GM18505 (cell line): ENCODE results near the gene TAX1BP1.

ENCODE experiments used
- ATAC-seq: cut with Tn5 transposase; IDR thresholded peaks from one replicate; pipeline ENCODE4 v1.9.1; 2021; ENCODE audit not compliant: unreplicated experiment
- POLR2A ChIP-seq: IDR thresholded peaks from 4 replicates; pipeline ENCODE4 v1.6.1; 2011; ENCODE audit warnings: borderline replicate concordance; ENCODE audit not compliant: insufficient read depth, insufficient read length; ENCODE audit errors: extremely low read depth

The TAX1BP1 gene

GRCh38 chr7:27746978-27747377 is 7.0 kb downstream of the TAX1BP1 start:
- no peak for ATAC-seq
- TF ChIP-seq POLR2A: no peak

GRCh38 chr7:27747589-27748368 is 7.8 kb downstream of the TAX1BP1 start:
- no peak for TF ChIP-seq POLR2A
- ATAC-seq: no peak

DNA sequence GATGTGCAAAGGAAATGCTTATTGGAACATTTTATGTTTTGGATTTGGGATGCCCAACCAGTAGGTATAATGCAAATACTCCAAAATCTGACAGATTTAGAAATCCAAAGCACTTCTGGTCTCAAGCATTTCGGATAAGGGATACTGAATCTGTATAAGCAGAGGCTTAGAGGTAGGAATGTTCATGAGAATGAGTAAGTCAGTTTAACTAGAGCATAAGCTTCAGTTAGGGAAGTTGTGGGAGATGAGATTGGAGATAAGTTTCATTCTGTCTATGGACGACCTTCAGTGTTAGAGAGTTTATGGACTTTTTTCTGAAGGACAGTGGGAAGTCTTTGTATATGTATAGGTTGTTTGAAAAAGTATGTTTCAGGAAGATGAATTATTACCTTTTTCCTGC is 10.4 kb downstream of the TAX1BP1 start:
- no peak for TF ChIP-seq POLR2A
- ATAC-seq: no peak

GRCh38 chr7:27751888-27752660 is 12.1 kb downstream of the TAX1BP1 start:
- no peak for TF ChIP-seq POLR2A
- no peak for ATAC-seq

GRCh38 chr7:27753863-27754262 is 13.9 kb downstream of the TAX1BP1 start:
- no peak for ATAC-seq
- TF ChIP-seq POLR2A: no peak

DNA sequence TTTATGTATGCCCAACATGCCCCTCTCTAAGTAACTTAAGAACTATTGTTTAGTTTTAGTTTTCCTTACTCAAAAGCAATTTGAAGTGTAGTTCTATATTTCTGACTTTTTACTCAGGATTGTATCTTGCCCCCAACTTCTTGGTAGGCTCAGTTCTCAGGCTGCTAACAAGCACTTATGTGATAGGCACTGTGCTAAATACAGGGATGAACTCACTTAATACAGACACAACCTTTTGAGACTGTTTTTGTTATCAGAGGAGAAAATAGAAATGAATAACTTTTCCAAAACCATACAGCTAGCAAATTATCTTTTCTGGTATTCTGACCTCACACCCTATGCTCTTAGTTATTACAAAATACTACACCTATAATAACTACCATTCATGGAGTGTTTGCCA is 16.3 kb downstream of the TAX1BP1 start:
- no peak for TF ChIP-seq POLR2A
- ATAC-seq: no peak

DNA sequence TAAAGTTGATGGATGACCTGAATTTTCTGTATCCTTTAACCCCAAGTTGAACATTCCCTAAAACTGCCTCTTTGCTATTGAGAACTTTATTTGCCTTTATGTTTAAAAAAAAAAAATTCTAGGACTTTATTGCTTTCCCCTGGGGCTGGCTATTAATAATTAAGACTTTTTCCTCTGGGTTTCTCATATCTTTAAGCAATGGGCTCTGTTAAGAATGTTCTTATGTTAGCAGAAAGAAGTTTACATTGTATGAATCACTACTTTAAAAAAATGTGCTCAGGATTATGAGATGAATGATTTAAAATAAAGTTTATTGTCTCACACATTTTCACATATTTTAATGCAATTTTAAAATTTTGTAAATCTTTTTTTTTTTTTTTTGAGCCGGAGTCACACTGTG is 19.5 kb downstream of the TAX1BP1 start:
- no peak for ATAC-seq
- TF ChIP-seq POLR2A: no peak

- no peak for ATAC-seq
- TF ChIP-seq POLR2A: no peak
Observed at GRCh38 chr7:27762062-27762461, 22.1 kb downstream of the TAX1BP1 start.

DNA sequence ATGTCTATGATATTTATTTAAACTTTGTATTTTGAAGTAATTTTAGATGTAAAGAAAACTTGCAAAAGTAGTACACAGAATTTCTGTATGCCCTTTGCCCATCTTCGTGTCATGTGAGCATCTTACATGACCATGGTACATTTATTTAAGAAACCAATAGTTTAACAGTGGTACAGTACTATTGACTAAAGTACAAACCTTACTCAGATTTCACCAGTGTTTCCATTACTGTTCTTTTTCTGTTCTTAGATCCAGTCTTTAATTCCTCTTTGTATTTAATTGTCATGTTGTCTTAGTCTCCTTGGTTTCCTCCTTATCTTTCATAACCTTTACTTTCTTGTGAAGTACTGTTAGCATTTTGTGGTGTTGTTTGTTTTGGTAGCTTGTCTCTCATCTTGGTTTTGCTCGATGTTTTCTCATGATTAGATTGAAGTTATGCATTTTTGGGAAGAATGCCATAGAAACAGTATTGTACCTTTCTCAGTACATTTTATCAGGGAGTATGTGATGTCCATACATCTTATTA is 24.1 kb downstream of the TAX1BP1 start:
- no peak for ATAC-seq
- no peak for TF ChIP-seq POLR2A

- ATAC-seq: no peak
- no peak for TF ChIP-seq POLR2A
Observed at GRCh38 chr7:27765841-27766240, 25.9 kb downstream of the TAX1BP1 start.

DNA sequence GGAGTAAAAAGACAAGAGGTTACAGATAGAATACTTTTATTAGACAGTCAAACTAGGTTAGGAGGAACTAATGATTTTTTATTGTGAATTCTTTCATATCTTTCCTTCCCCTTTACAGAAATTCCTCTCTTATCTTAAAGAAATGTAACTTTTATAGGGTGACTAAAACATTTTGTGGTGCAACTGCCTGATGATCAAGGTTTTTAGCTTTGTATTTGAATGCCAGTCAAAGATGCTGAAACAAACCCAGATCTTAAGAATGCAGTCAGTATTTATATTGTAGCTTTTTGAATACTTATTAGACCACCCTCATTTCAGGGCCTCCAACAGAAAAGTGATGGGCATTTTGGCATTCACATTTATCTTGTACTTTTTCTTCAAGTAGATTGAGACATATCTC is 27.4 kb downstream of the TAX1BP1 start:
- no peak for TF ChIP-seq POLR2A
- ATAC-seq: no peak

- TF ChIP-seq POLR2A: no peak
- ATAC-seq: no peak
Observed at GRCh38 chr7:27771111-27771510, 31.1 kb downstream of the TAX1BP1 start.

DNA sequence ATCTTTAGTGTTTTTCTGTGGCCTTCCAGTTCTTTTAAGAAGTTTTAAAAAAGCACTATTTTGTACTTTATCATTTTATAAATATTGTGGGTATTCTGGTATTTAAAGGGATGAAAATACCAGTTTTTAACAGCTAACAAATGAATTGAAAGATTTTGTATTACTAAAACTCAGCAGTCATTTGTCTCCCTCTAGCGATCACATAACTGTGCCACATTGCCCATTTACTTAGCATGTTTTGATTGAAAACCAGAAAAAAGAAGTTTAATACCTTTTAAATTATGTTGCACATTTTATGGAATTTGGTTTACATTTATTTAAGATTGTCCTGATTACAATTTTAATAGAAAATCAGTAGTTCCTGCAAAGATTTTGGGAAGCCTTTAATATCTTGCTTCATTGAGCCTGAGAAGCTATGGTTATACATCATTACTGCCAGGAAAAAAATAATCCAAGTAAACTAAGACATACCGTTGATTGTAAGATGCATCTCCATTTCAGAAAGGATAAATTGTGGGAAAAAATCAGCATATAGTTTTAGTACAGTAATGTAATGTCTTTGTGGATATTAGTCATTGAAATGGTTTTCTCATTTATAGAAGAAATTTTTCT is 34.9 kb downstream of the TAX1BP1 start:
- ATAC-seq: no peak
- TF ChIP-seq POLR2A: no peak
